GM12875 (cell line): ENCODE data around the gene GTF2H2.
"Not testable (repeated sequence)": the region's sequence is repeated elsewhere in the genome, so short reads cannot be mapped to it uniquely, and the experiment has no call there.

Source experiments
- H3K4me3 ChIP-seq: one replicate; pipeline ENCODE4 v1.5.1; 2011; ENCODE audit warnings: low read depth, low read length, control low read depth
- TF ChIP-seq, protein P1 (sequence below): IDR thresholded peaks from 2 replicates; pipeline ENCODE4 v1.5.1; 2011; ENCODE audit warnings: low read depth, mild to moderate bottlenecking, control low read depth, inconsistent platforms, low read length, moderate library complexity, borderline replicate concordance; ENCODE audit not compliant: insufficient read depth

The GTF2H2 gene

GRCh38 chr5:71014176-71014575 is 53.3 kb downstream of the GTF2H2 start:
- TF ChIP-seq, protein P1, sequence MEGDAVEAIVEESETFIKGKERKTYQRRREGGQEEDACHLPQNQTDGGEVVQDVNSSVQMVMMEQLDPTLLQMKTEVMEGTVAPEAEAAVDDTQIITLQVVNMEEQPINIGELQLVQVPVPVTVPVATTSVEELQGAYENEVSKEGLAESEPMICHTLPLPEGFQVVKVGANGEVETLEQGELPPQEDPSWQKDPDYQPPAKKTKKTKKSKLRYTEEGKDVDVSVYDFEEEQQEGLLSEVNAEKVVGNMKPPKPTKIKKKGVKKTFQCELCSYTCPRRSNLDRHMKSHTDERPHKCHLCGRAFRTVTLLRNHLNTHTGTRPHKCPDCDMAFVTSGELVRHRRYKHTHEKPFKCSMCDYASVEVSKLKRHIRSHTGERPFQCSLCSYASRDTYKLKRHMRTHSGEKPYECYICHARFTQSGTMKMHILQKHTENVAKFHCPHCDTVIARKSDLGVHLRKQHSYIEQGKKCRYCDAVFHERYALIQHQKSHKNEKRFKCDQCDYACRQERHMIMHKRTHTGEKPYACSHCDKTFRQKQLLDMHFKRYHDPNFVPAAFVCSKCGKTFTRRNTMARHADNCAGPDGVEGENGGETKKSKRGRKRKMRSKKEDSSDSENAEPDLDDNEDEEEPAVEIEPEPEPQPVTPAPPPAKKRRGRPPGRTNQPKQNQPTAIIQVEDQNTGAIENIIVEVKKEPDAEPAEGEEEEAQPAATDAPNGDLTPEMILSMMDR = no peak

GRCh38 chr5:71013575-71013974 is 53.9 kb downstream of the GTF2H2 start:
- no peak overlapping the region for H3K4me3 ChIP-seq
- TF ChIP-seq, protein P1 = no peak

More at GRCh38 chr5:71014176-71014575, 53.3 kb downstream of the GTF2H2 start:
- no peak overlapping the region for H3K4me3 ChIP-seq

- TF ChIP-seq, protein P1 = no peak
- H3K4me3 ChIP-seq = no peak overlapping the region
Observed at GRCh38 chr5:71011194-71011792, 56.2 kb downstream of the GTF2H2 start.

DNA sequence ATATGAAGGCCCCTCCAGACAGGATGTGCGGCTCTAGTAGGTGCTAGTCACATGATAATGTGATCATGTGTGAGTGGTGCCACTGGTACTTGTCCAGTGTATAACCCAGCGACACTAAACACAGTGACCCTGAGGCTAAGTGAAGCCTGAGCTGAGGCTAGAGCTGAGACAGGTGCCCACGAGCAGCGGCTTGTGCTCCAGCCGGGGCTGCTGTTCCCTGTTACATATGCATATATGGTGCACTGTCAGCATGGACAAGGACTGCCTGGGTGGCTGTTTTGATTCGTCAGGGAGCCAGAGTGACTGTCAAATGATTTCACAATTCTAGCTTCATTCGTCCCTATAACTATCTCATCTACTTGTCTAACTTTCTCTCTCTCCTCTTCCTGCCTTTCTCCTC is 60.5 kb downstream of the GTF2H2 start:
- H3K4me3 ChIP-seq = not testable (repeated sequence)
